ENCODE results near the gene DENND4B. TPM values are rescaled to one million over a fixed set of nuclear protein-coding genes. Genes with fewer than 3 reads are reported as not detected.

Gene DENND4B
- total RNA-seq, 1 donor from 2014 or later = 257 TPM

DNA sequence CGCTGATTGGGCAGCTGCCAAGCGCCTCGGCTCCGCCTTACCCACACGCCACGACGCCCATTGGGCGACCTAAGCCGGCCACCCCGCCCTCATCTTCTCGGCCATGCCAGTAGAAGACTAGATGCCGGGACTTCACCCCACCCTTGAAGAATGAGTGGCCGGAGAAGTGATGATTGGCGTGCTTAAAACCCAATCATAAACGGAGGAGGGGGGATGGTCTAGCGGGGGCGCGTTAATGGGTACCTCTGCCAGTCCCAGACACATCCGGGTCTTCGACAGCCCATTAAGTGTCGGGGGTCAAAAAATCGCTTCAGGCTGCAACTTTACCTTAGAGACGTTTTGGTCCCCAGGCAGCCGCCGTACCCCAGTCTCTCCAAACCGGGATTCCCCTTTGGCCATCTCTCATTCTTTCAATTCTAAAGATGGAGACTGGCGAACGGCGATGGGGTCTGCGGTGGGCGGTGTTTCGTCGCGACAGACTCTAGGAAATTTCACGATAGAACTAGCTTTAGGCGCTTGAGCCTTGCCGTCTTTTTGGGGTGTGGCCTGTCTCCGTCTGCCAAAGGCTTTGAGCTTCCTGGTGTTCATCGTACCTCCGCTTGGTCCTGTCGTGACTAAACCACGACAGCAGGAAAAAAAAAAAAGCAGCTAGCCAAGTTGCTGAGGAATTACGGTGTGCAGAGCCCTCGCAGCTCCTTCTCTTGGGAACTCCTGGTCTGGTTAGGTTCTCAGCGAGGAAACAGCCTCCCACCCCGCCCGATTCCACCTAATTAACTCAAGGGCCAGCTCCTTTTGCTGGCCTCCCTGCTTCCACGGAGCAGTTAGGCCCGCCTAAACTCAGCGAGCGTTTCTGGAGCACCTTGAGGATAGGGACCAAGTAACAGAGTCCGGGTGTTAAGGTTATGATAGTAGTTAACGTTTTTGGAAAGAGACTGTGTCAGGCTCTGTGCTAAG lies 23.3 kb downstream of the DENND4B start, which contains the start of gene GATAD2B:
GATAD2B (minus strand) TSS at position 1 of the 954 bp plus-strand sequence. CDS start 94,625 bp downstream, outside the sequence.
- Mint-ChIP-seq H3K4me3 (peak within 1 kb of the TSS; percentile 95), H3K27me3 (no peaks in the 10 kb centered on the region), H3K27ac (peak within 1 kb of the TSS; percentile 95), H3K36me3 (ENCODE audit: low read depth) (peaks cover 13% of the 10 kb centered on the region), H3K9me3 (no peaks in the 10 kb centered on the region), H3K4me1 (peaks cover 47% of the 10 kb centered on the region)
- POLR2A ChIA-PET = interaction anchor here (0.5 to 7.6 kb wide), 35 partner anchors 9 to 1138 kb away, joined by 3 to 186 read pairs (median 7); partner anchors contain the start of genes CHTOP, CREB3L4, CRTC2 and DENND4B
- DNase-seq = peak; percentile 90
- TF ChIP-seq CTCF (IDR thresholded peaks at IDR 0.05) = no peak
- ATAC-seq (ENCODE audit: low read depth) = peak; percentile 92
- intact Hi-C loops (cut with micrococcal nuclease) = loop anchor here (1.0 to 5.0 kb wide), 17 partner anchors 16 to 350 kb away; partner anchors contain the start of genes CREB3L4, CRTC2, HAX1 and ILF2
- CTCF ChIA-PET = interaction anchor here (1.0 to 2.1 kb wide), 5 partner anchors 22 to 126 kb away, joined by 3 to 11 read pairs (median 5); partner anchors contain the start of genes DENND4B and RAB13

DNA sequence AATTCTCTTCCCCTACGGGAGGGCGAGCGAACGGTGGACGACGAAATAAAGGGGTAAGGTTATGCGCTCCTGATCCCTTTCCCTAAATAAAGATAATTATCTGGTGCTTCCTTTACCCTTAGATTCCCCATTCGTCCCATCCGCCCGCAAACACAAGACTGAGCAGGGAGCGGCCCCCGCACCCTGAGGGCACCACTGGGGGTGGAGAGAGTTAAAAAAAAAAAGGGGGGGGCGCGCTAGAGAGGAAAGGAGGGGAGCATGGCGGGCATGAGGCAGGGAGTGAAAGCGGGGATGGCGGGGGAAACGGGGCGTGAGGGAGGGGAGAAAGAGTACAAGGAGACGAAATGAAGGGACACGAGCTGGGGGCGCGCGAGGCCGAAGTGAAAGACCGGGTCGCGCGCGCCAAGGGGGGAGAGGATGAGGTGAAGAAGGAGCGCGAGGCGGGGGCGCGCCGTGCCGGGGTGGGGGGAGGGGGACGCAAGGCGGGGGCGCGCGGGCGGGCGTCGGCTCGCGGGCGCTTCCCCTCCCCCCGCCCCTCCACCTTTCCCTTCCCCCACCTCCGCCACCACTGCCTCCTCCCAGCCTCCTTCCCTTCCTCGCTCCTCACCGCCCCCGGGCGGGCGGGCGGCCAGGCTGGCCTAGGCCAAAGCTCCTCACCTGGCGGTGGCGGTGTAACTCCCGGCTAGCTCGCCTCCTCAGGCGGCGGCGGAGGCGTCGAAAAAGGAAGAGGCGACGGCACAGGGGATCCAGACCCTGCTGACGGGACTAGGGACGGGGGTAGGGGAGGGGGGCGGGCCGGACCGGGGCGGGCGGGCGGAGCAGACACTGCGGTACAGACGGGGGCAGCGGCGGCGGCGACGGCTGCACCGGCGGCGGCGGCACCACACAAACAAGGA lies 24.2 kb downstream of the DENND4B start:
- peaks cover 22% of the 10 kb centered on the region for H3K36me3 Mint-ChIP-seq (ENCODE audit: low read depth)

GRCh38 chr1:153921803-153922075 lies 24.8 kb downstream of the DENND4B start:
- no peak for DNase-seq
- POLR2A ChIA-PET = interaction anchor here (0.9 to 7.6 kb wide), 14 partner anchors 12 to 190 kb away, joined by 3 to 186 read pairs (median 12); partner anchors contain the start of genes CREB3L4, CRTC2, DENND4B and JTB
- CTCF ChIA-PET = interaction anchor here (0.7 to 1.8 kb wide), 7 partner anchors 23 to 146 kb away, joined by 3 to 6 read pairs (median 4); partner anchors contain the start of genes CREB3L4, DENND4B and RAB13
- Mint-ChIP-seq H3K36me3 (ENCODE audit: low read depth) (peaks cover 22% of the 10 kb centered on the region), H3K27me3 (no peaks in the 10 kb centered on the region), H3K4me1 (peaks cover 53% of the 10 kb centered on the region), H3K27ac (peak overlapping the region; percentile 84), H3K9me3 (no peaks in the 10 kb centered on the region), H3K4me3 (peak overlapping the region; percentile 93)
- ATAC-seq (ENCODE audit: low read depth) = no peak
- intact Hi-C loops (cut with micrococcal nuclease) = loop anchor here (2.0 to 5.0 kb wide), 8 partner anchors 15 to 351 kb away; partner anchors contain the start of genes HAX1, ILF2 and JTB
- no peak for TF ChIP-seq CTCF (IDR thresholded peaks at IDR 0.05)

More for the DNA sequence above, 24.2 kb downstream of the DENND4B start:
- intact Hi-C loops (cut with micrococcal nuclease) = loop anchor here (2.0 to 5.0 kb wide), 8 partner anchors 16 to 350 kb away; partner anchors contain the start of genes HAX1, ILF2 and JTB
- DNase-seq (no peak), ATAC-seq (ENCODE audit: low read depth) (peak; percentile 14)
- H3K27ac Mint-ChIP-seq = peak overlapping the region; percentile 95
- no peak for TF ChIP-seq CTCF (IDR thresholded peaks at IDR 0.05)
- no peaks in the 10 kb centered on the region for H3K9me3 Mint-ChIP-seq
- POLR2A ChIA-PET = interaction anchor here (0.5 to 7.6 kb wide), 33 partner anchors 10 to 1139 kb away, joined by 3 to 186 read pairs (median 6); partner anchors contain the start of genes CREB3L4, CRTC2, DENND4B and INTS3
- peaks cover 53% of the 10 kb centered on the region for H3K4me1 Mint-ChIP-seq
- peak overlapping the region; percentile 95 for H3K4me3 Mint-ChIP-seq
- CTCF ChIA-PET = interaction anchor here (0.7 to 2.1 kb wide), 9 partner anchors 23 to 126 kb away, joined by 3 to 11 read pairs (median 5); partner anchors contain the start of genes DENND4B and RAB13
- no peaks in the 10 kb centered on the region for H3K27me3 Mint-ChIP-seq

GRCh38 chr1:153921080-153921802 lies 25.3 kb downstream of the DENND4B start:
- Mint-ChIP-seq H3K36me3 (ENCODE audit: low read depth) (peaks cover 23% of the 10 kb centered on the region), H3K4me3 (peak overlapping the region; percentile 93), H3K27me3 (no peaks in the 10 kb centered on the region), H3K27ac (peak overlapping the region; percentile 84), H3K4me1 (peaks cover 53% of the 10 kb centered on the region), H3K9me3 (no peaks in the 10 kb centered on the region)
- ChIA-PET CTCF (interaction anchor here (0.7 to 1.8 kb wide), 7 partner anchors 24 to 145 kb away, joined by 3 to 6 read pairs (median 4); partner anchors contain the start of genes CREB3L4, DENND4B and RAB13), POLR2A (interaction anchor here (0.5 to 7.6 kb wide), 10 partner anchors 11 to 189 kb away, joined by 3 to 186 read pairs (median 31); partner anchors contain the start of genes CREB3L4, DENND4B, JTB and RAB13)
- no peak for ATAC-seq (ENCODE audit: low read depth)
- DNase-seq = no peak
- TF ChIP-seq CTCF (IDR thresholded peaks at IDR 0.05) = no peak
- intact Hi-C loops (cut with micrococcal nuclease) = loop anchor here (5.0 kb wide), 2 partner anchors 39 to 249 kb away; partner anchors contain the start of gene ILF2

Measured in activated B cell treated with CpG ODN at 0.5 μM for 24 hours (primary cell).